CD4-positive, alpha-beta T cell (primary cell): ENCODE data around the gene TMEM132D. TPM values are rescaled to one million over a fixed set of nuclear protein-coding genes. Genes with fewer than 3 reads are reported as not detected.

Source experiments
- ATAC-seq: fragments of 200-7000 bp; cut with Tn5 transposase; one replicate; pipeline ENCODE4 v1.10.0; 2022; ENCODE audit warnings: mild to moderate bottlenecking; ENCODE audit not compliant: poor library complexity
- CTCF ChIA-PET: fragments of 350-600 bp; sonication (Branson Sonifier 250); formaldehyde crosslinking; loops from one replicate; lab custom pipeline; 2021; ENCODE audit warnings: antibody characterized with exemption, inconsistent platforms; lab: Charles Lee
- POLR2A ChIA-PET: fragments of 350-600 bp; sonication (Branson Sonifier 250); formaldehyde crosslinking; loops from one replicate; lab custom pipeline; 2021; ENCODE audit warnings: antibody characterized with exemption, inconsistent platforms; lab: Charles Lee
- DNase-seq, 14 experiments: peaks; one replicate each; pipeline ENCODE4 v3.0.0-alpha.2; 2013 to 2020; ENCODE audit warnings: mixed read lengths in 2 of 14
- H3K27ac ChIP-seq, 2 donors: one replicate each; pipeline versions ENCODE4 v1.5.1 to v1.7.0; 2013; ENCODE audit warnings: low read length in 2 of 2, low read depth in 1 of 2, mild to moderate bottlenecking in 1 of 2
- H3K27me3 ChIP-seq, 2 experiments: 1 replicate in 1 of 2; 2 replicates in 1 of 2; pipeline versions ENCODE4 v1.6.1 to v1.7.0; 2013; ENCODE audit warnings: low read length in 2 of 2, control low read depth in 1 of 2, mild to moderate bottlenecking in 1 of 2, moderate library complexity in 1 of 2; ENCODE audit not compliant: insufficient read depth in 2 of 2, control insufficient read depth in 1 of 2
- H3K36me3 ChIP-seq: one replicate; pipeline ENCODE4 v1.6.1; 2013; ENCODE audit warnings: low read length, control low read depth; ENCODE audit not compliant: insufficient read depth
- H3K4me1 ChIP-seq: one replicate; pipeline ENCODE4 v1.6.1; 2013; ENCODE audit warnings: low read length, control low read depth; ENCODE audit not compliant: insufficient read depth
- H3K4me3 ChIP-seq: one replicate; pipeline ENCODE4 v1.5.1; 2013; ENCODE audit warnings: mild to moderate bottlenecking, low read length, moderate library complexity
- H3K9me3 ChIP-seq, 2 experiments: 1 replicate in 1 of 2; 2 replicates in 1 of 2; pipeline versions ENCODE4 v1.6.1 to v1.7.0; 2013; ENCODE audit warnings: low read length in 2 of 2, mild to moderate bottlenecking in 2 of 2, control low read depth in 1 of 2, moderate library complexity in 1 of 2; ENCODE audit not compliant: control insufficient read depth in 1 of 2, insufficient read depth in 1 of 2
- H3K27ac Mint-ChIP-seq: one replicate; pipeline ENCODE4 v1.8.0; 2020; ENCODE audit warnings: mixed read lengths
- H3K27me3 Mint-ChIP-seq: one replicate; pipeline ENCODE4 v1.8.0; 2021; ENCODE audit warnings: mixed read lengths
- H3K36me3 Mint-ChIP-seq: one replicate; pipeline ENCODE4 v1.8.0; 2021; ENCODE audit warnings: low read depth, mixed read lengths
- H3K4me1 Mint-ChIP-seq: one replicate; pipeline ENCODE4 v1.8.0; 2021; ENCODE audit warnings: low read depth, mixed read lengths
- H3K4me3 Mint-ChIP-seq: one replicate; pipeline ENCODE4 v1.8.0; 2020; ENCODE audit warnings: mild to moderate bottlenecking, mixed read lengths
- H3K9me3 Mint-ChIP-seq: one replicate; pipeline ENCODE4 v1.8.0; 2020; ENCODE audit warnings: mixed read lengths
- intact Hi-C, 2 experiments: fragments of 100-400 bp; cut with DNase I in 1 of 2; cut with micrococcal nuclease in 1 of 2; formaldehyde crosslinking; loops; one replicate each; pipeline versions ENCODE4 v1.15.1 to v1.9.0; 2023 to 2025; cut with DNase I, micrococcal nuclease
- total RNA-seq, 174 experiments: library from RNA in 2 of 174; stranded (reverse) in 2 of 174; gene quantifications; one replicate each; pipeline ENCODE4 v1.2.3 and lab custom pipeline; 2021 to 2026
- TF ChIP-seq, protein P1 (sequence below): fragments of 200-600 bp; IDR thresholded peaks from one replicate; pipeline ENCODE4 v1.8.0; 2022; ENCODE audit warnings: antibody characterized with exemption, mild to moderate bottlenecking

The TMEM132D gene
- total RNA-seq, 2 experiments from 2014 or later, result not detected

DNA sequence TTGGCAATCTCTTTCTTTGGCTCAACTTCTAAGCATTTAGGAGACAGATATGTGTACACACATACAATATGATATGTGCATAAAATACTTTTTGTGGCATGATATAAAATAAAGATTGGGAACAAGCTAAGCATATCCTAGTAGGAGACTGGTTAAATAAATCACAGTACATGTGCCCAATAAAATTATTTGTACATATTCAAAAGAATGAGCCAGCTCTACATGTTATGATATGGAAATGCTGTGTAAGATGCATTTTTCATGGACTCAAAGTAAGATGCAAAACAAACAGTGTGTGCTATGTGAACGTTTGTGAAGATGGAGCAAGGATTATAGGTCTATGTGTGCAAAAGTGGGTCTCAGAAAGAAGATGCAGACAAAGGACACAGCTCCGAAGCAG lies 311.4 kb downstream of the TMEM132D start:
- Mint-ChIP-seq H3K36me3 (no peaks in the 10 kb centered on the region), H3K4me1 (no peaks in the 10 kb centered on the region), H3K9me3 (peaks cover 15% of the 10 kb centered on the region), H3K4me3 (no peak overlapping the region), H3K27ac (no peak overlapping the region), H3K27me3 (no peaks in the 10 kb centered on the region)
- TF ChIP-seq, protein P1, sequence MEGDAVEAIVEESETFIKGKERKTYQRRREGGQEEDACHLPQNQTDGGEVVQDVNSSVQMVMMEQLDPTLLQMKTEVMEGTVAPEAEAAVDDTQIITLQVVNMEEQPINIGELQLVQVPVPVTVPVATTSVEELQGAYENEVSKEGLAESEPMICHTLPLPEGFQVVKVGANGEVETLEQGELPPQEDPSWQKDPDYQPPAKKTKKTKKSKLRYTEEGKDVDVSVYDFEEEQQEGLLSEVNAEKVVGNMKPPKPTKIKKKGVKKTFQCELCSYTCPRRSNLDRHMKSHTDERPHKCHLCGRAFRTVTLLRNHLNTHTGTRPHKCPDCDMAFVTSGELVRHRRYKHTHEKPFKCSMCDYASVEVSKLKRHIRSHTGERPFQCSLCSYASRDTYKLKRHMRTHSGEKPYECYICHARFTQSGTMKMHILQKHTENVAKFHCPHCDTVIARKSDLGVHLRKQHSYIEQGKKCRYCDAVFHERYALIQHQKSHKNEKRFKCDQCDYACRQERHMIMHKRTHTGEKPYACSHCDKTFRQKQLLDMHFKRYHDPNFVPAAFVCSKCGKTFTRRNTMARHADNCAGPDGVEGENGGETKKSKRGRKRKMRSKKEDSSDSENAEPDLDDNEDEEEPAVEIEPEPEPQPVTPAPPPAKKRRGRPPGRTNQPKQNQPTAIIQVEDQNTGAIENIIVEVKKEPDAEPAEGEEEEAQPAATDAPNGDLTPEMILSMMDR, result no peak
- Histone ChIP-seq H3K27ac (no peak overlapping the region), H3K27me3 (no peaks in the 10 kb centered on the region), H3K4me1 (no peaks in the 10 kb centered on the region), H3K36me3 (no peaks in the 10 kb centered on the region), H3K4me3 (no peak overlapping the region), H3K9me3 (peaks cover 0 to 11% of the 10 kb centered on the region in 2 experiments)
- ATAC-seq (no peak), DNase-seq (no peak)
- ChIA-PET CTCF (no interaction called here), POLR2A (no interaction called here)
- intact Hi-C loops, result no loop called here

DNA sequence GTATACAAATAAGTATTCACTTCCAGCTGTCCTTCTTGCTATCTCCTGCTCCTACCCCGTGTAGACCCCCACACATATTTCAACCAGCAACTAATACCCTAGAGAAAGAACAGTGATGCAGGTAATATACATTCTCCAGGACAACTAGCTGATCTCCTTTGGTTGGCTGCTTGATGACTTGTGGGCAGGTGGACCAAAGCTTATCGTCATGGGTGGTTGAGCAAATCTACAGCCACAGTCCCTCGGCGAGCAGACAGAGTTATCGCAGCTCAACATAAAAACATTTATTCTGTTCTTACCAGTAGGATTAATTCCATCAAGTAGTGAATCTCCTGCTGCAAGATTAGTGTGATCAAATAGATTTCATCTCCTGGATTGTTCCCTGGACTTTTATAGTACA lies 314.3 kb downstream of the TMEM132D start:
- H3K27ac ChIP-seq, result no peak overlapping the region
- H3K27me3 ChIP-seq, result no peaks in the 10 kb centered on the region
- H3K4me1 Mint-ChIP-seq, result no peaks in the 10 kb centered on the region
- ChIA-PET POLR2A (no interaction called here), CTCF (no interaction called here)
- intact Hi-C loops, result no loop called here
- no peaks in the 10 kb centered on the region for H3K36me3 Mint-ChIP-seq
- H3K27me3 Mint-ChIP-seq, result no peaks in the 10 kb centered on the region
- H3K4me3 Mint-ChIP-seq, result no peak overlapping the region
- DNase-seq, result no peak
- H3K9me3 ChIP-seq, result peaks cover 0 to 12% of the 10 kb centered on the region in 2 experiments
- no peak for ATAC-seq
- peaks cover 15% of the 10 kb centered on the region for H3K9me3 Mint-ChIP-seq
- no peaks in the 10 kb centered on the region for H3K4me1 ChIP-seq
- H3K36me3 ChIP-seq, result no peaks in the 10 kb centered on the region
- no peak overlapping the region for H3K4me3 ChIP-seq
- TF ChIP-seq, protein P1, result no peak
- no peak overlapping the region for H3K27ac Mint-ChIP-seq

DNA sequence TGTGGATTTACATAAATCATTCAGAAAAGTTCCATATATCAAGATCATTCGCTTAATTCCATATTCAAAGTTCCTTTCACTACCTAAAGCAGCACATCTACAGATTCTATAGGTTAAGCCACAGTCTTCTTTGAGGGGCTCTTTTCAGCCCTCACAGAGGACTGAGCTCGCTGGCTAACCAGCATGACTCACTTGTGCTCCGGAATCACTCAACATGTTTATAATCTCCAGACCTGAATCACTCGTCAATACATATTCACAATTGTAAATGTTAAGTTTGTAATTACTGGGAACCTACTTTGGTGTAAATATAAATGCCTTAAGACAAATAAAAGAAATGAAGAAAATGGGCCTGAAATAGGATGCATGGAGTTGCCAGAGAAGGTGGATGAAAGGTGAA lies 315.7 kb downstream of the TMEM132D start:
- Histone ChIP-seq H3K27me3 (no peaks in the 10 kb centered on the region), H3K27ac (no peak overlapping the region), H3K4me3 (no peak overlapping the region), H3K4me1 (no peaks in the 10 kb centered on the region), H3K9me3 (peaks cover 0 to 12% of the 10 kb centered on the region in 2 experiments), H3K36me3 (no peaks in the 10 kb centered on the region)
- no peak for ATAC-seq
- H3K27ac Mint-ChIP-seq, result no peak overlapping the region
- no peaks in the 10 kb centered on the region for H3K27me3 Mint-ChIP-seq
- H3K4me3 Mint-ChIP-seq, result no peak overlapping the region
- TF ChIP-seq, protein P1, result no peak
- H3K9me3 Mint-ChIP-seq, result peaks cover 17% of the 10 kb centered on the region
- intact Hi-C loops, result no loop called here
- CTCF ChIA-PET, result no interaction called here
- DNase-seq, result no peak
- H3K36me3 Mint-ChIP-seq, result no peaks in the 10 kb centered on the region
- H3K4me1 Mint-ChIP-seq, result no peaks in the 10 kb centered on the region
- POLR2A ChIA-PET, result no interaction called here
